ENCODE results near the gene ZNF584.
"Not testable (repeated sequence)": the region's sequence is repeated elsewhere in the genome, so short reads cannot be mapped to it uniquely, and the experiment has no call there.

Gene ZNF584

DNA sequence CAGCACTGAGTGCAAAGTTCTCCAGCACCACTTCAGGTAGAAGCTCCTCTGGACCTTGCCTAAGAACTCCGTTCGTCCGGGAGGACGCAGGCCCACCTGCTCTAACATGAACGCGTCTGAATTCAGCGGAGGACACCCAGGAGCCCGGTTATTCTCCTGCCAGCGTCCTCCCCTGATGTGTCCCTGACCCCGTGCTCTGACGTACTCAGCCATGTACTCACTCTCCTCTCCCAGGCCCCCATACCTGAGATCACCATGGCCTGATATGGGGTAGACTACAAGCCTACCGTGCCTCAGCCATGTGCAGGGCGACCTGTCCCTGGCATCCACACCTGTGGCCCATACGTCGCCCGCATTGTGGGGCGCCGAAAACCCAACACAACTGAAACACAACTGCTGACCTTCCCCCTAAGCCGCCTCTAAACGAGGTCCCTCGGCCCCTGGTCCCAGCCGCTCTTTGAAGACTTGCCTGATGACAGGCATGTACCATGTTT is 744 bp upstream of the ZNF584 start:
- no peak for DNase-seq

GRCh38 chr19:58409010-58409790 is 751 bp downstream of the ZNF584 start:
- no peak for DNase-seq

DNA sequence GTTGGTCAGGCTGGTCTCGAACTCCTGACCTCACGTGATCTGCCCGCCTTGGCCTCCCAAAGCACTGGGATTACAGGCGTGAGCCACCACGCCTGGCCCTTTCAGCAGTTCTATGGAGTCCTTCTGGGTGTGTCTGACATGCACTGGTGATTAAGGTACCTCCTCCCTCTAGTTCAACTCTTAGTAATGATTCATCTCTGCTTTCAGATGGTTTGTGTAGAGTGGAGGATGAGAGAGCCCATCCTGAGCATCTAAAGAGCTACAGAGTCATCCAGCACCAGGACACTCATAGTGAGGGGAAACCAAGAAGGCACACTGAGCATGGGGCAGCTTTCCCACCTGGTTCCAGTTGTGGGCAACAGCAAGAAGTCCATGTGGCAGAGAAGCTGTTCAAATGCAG is 8.2 kb downstream of the ZNF584 start:
- DNase-seq = no peak

GRCh38 chr19:58417071-58417470 is 8.6 kb downstream of the ZNF584 start:
- no peak for DNase-seq

DNA sequence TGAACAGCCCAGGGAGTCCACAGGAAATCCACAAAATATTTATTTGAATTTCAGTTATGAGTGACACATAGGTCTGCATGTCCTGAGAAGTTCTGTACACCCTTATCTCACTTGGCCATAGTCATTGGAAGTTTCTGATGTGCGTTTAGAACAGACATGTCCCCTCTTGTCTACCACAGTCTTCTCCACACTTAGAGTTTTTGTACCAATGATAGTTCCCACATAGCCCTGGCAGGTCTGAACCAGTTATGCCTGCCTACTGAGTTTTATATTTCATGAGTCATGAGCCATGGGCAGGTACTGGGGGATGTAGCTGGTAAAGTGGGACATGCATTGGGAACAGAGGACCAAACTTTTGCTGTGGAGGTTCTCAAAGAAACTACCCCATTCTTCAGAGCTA is 20.2 kb downstream of the ZNF584 start:
- DNase-seq = no peak

DNA sequence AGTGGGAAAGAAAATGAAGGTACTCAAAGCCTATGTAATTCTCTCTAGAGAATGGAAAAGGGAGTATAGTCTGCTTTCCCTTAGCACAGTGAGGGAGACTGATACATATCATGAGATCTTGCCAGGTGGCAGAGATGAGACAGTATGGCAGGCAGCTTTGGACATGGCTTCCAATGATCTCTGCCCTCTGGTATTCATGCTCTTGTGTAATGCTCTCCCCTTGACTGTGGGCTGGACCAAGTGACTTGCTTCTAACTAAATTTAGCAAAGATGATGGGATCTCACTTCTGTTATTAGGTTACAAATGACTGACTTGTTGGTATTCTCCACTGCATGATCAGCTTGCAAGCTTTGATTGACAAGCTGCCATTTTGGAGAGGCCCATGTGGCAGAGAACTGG is 21.3 kb downstream of the ZNF584 start:
- no peak for DNase-seq

DNA sequence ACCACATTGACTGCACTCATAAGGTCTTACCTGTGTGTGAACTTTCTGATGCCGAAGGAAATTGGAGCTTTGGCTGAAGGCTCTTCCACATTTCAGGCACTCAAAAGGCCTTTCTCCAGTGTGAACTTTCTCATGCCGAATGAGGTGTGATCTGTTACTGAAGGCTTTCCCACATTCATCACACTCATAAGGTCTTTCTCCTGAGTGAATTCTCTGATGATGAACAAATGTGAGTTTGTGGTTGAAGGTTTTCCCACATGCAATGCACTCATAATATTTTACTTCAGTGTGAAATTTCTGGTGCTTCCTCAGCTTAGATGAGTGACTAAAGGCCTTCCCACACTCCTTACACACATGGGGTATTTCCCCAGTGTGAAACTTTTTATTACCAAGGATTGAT is 25.8 kb downstream of the ZNF584 start:
- DNase-seq = no peak

DNA sequence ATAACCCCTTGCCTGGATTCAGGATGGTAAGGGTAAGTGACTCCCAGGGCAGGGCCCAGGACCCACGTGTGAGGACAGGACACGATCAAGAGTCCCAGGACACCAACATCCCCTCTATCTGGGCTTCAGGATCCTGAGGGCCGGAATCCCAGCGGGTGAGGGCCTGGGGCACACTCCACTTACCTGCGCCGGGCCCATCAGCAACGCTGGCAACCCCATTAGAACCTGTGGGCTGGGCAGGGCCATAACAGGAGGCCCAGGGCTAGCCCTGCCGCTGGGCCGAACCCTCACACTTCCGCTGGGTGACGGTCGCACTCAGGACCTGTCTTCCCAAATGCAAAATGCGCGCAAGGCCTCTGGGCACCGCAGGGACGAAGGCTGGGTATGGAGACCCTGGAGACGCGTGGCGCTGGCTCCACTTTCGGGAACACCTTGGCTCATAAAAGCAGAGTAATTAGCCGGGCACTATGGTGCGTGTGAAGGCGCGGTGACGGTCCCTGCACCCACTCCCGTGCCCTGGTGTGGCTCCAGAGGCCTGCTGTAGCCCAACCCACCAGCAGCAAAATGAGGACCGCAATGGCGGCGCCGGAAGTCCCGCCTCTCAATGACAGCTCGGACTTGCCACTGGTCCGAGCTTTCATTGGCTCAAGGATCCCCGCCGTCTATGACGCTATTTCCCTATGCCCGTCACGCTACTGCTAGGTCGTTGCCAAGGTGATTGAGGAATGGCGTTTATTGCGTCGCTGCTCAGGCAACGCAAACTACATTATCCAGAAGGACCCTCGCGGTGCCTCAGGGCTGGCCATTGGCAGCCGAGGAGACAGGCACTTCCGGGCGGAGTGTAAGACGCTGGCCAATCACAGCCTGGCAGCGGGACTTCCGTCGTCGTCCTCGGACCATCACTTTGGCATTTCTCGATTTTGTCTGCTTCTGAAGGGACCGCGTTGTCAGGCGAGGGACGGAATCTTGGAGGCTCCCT is 31.4 kb downstream of the ZNF584 start, which contains the start of gene ZNF132:
Gene ZNF132 (minus strand): TSS at position 578 of the 979 bp plus-strand sequence. CDS start 332 bp downstream, at position 246.
- peak; percentile 97 for DNase-seq

- no peak for DNase-seq
These were observed 32.1 kb downstream of the ZNF584 start for GRCh38 chr19:58440556-58440955.

DNA sequence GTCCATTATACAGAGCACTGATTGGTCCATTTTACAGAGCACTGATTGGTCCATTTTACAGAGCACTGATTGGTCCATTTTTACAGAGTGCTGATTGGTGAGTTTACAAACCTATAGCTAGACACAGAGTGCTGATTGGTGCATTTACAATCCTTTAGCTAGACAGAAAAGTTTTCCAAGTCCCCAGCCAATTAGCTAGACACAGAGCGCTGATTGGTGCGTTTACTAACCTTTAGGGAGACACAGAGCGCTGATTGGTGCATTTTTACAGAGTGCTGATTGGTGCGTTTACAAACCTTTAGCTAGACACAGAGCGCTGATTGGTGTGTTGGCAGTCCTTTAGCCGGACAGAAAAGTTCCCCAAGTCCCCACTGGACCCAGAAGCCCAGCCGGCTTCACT is 34.5 kb downstream of the ZNF584 start:
- DNase-seq = not testable (repeated sequence)

GRCh38 chr19:58448860-58449259 is 40.4 kb downstream of the ZNF584 start:
- DNase-seq = not testable (repeated sequence)

DNA sequence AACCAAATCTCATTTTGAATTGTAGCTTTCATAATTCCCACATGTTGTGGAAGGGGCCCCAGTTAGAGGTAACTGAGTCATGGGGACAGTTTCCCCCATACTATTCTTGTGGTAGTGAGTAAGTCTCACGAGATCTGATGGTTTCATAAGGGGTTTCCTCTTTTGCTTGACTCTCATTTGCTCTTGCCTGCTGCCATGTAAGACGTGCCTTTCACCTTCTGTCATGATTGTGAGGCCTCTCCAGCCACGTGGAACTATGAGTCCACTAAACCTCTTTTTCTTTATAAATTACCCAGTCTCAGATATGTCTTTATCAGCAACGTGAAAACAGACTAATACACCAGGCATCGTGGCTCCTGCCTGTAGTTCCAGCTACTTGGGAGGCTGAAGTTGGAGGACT is 41.5 kb downstream of the ZNF584 start:
- DNase-seq = not testable (repeated sequence)

DNA sequence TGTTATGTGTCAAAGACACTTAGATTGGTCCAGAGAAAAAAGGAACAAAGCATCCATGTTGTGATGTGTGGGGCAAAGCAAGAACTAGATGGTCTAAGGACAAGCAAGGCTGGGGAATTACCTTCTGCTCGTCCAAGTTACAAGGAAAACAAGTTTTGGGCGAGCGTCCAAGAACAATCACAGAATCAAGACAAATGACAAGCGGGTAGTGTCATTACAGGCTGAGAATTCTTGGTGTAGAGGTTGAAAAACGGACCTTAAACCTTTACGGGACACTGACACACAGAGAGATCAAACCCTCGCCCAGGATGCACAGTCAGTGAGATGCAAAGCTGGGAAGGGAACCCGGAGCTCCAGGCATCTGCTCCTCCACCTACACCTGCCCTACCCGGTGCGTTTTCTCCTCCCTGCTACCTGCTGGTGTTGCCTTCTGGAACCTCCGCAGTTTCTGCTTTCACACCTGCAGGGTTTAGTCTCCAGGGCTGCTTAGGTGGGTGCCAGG is 42.5 kb downstream of the ZNF584 start:
- DNase-seq = no peak

GRCh38 chr19:58451358-58452101 is 43.1 kb downstream of the ZNF584 start, which contains the start of gene ZNF324B:
TSS of gene ZNF324B (plus strand) at chr19:58451622. CDS start at chr19:58453702, 2,080 bp downstream.
- peak; percentile 95 for DNase-seq

GRCh38 chr19:58453743-58454142 is 45.3 kb downstream of the ZNF584 start:
- DNase-seq = no peak

DNA sequence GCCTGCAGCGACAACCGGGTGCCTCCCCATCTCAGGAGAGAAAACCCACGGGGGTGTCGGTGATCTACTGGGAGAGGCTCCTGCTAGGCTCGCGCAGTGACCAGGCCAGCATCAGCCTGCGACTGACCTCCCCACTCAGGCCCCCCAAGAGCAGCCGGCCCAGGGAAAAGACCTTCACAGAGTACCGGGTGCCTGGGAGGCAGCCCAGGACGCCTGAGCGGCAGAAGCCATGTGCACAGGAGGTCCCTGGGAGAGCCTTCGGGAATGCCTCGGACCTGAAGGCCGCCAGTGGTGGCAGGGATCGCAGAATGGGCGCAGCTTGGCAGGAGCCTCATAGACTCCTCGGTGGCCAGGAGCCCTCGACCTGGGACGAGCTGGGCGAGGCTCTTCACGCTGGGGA is 46.9 kb downstream of the ZNF584 start:
- no peak for DNase-seq

DNA sequence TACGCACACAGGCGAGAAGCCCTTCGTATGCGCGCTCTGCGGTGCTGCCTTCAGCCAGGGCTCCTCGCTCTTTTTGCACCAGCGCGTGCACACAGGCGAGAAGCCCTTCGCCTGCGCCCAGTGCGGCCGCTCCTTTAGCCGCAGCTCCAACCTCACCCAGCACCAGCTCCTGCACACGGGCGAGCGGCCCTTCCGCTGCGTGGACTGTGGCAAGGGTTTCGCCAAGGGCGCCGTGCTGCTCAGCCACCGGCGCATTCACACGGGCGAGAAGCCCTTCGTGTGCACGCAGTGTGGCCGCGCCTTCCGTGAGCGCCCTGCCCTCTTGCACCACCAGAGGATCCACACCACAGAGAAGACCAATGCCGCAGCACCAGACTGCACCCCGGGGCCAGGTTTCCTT is 47.7 kb downstream of the ZNF584 start:
- no peak for DNase-seq

GRCh38 chr19:58460039-58460438 is 51.6 kb downstream of the ZNF584 start:
- no peak for DNase-seq

DNA sequence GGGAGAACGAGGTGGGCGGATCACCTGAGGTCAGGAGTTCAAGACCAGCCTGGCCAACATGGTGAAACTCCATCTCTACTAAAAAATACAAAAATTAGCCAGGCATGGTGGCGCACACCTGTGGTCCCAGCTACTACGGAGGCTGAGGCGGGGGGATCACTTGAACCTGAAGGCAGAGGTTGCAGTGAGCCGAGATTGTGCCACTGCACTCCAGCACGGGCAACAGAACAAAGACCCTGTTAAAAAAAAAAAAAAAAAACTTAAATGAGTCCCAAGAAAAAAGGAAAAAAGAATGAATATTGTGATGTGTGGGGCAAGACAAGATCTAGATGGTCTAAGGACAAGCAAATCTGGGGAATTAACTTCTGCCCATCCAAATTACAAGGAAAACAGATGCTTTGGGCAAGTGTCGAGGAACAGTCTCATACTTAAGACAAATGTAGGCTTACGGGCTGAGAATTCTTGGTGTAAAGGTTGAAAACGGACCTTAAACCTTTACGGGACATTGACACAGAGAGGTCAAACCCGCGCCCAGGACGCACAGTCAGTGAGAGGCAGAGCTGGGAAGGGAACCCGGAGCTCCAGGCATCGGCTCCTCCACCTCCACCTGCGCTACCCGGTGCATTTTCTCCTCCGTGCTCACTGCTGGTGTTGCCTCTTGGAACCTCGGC is 57.8 kb downstream of the ZNF584 start:
- no peak for DNase-seq

DNA sequence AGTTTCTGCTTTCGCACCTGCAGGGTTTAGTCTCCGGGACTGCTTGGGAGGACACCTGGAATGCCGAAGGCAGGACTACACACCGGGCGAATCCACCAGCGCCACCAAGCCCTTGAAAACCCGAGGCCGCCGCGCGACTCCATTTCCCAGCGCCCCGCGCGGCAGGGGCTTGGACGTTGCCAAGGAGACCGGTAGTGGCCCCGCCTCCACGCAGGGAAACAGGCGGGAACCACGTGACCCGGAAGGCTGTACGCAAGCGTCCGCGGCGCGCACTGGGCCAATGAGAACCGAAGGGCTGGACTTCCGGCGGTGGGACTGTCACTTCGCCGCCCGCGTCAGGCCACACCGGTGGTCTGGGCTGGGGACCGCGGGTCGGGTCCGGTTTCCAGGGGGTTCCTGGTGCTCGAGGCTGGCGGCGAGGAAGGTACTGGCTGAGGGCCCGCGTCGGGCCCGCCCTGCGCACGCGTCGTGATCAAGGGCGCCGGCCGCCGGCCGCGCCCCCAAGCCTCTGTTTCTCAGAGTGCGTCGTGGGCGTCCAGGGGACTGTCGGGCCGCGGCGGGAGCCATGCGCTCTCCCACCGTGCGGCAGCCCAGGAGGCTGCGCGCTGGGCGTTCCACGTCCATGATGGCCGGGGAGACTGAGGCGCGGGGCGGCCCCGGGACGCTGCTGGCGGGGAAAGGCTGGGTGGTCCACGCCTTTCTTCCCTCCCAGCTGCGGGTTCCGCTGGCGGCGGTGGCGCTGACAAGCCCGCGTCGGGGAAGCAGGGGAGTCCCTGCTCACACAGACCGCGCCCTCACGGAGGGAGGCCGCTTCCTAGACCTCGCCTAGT is 58.5 kb downstream of the ZNF584 start, which contains the start of gene ZNF324:
Gene ZNF324 (plus strand): TSS at position 321 of the 830 bp plus-strand sequence. CDS start 2,106 bp downstream, outside the sequence.
- peak; percentile 97 for DNase-seq
